Measurements from ENCODE around the gene PLPP7.

DNA sequence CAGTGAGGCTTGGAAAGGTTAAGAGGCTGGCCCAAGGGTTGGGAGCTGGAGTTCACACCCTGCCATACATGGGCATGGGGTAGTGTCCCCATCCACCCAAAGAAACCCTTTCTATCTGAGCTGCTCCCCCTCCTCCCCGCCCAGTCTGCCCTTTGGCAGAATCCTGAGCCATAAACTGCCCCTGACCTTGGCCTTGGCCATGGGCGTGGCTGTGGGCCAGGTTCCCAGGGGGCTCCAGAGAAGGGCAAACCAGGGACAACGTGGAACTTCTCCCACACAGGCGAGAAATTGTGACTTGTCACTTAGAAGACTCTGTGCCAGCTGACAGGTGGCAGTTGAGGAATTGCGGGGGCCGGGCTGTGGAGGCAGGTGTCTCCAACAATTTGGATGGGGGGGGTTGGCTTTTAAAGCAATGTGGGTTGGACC is 18.0 kb upstream of the PLPP7 start:
- TF ChIP-seq, protein P1, sequence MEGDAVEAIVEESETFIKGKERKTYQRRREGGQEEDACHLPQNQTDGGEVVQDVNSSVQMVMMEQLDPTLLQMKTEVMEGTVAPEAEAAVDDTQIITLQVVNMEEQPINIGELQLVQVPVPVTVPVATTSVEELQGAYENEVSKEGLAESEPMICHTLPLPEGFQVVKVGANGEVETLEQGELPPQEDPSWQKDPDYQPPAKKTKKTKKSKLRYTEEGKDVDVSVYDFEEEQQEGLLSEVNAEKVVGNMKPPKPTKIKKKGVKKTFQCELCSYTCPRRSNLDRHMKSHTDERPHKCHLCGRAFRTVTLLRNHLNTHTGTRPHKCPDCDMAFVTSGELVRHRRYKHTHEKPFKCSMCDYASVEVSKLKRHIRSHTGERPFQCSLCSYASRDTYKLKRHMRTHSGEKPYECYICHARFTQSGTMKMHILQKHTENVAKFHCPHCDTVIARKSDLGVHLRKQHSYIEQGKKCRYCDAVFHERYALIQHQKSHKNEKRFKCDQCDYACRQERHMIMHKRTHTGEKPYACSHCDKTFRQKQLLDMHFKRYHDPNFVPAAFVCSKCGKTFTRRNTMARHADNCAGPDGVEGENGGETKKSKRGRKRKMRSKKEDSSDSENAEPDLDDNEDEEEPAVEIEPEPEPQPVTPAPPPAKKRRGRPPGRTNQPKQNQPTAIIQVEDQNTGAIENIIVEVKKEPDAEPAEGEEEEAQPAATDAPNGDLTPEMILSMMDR (IDR thresholded peaks at IDR 0.05): no peak
- TF ChIP-seq EZH2 (IDR thresholded peaks at IDR 0.05) (no peak), EZH2phosphoT487 (IDR thresholded peaks at IDR 0.05) (no peak)

Data from neural progenitor cell (in vitro differentiated cells).